ENCODE measurements around the gene NDUFA9.

NDUFA9 gene

DNA sequence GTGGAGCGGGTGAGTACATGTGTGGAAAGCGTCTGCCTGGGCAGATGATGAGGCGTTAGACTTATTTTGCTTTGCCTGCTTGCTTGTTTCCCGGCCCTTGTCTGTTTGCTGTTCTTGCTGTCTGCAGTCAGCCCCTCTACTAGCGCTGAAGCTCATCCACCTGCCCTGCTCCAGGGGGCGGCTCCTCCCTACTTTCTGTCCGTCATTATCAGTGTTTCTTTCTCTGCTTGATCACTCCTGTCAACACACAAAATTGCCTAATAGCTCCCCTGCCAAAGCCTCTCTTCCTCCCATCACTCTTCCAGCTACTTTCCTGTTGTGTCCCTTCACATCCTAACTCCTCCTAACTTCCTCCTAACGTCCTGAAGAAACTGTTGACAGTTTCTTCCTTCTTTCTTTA lies 36.4 kb downstream of the NDUFA9 start:
- no peak overlapping the region for H3K27ac ChIP-seq
- TF ChIP-seq, protein P1, sequence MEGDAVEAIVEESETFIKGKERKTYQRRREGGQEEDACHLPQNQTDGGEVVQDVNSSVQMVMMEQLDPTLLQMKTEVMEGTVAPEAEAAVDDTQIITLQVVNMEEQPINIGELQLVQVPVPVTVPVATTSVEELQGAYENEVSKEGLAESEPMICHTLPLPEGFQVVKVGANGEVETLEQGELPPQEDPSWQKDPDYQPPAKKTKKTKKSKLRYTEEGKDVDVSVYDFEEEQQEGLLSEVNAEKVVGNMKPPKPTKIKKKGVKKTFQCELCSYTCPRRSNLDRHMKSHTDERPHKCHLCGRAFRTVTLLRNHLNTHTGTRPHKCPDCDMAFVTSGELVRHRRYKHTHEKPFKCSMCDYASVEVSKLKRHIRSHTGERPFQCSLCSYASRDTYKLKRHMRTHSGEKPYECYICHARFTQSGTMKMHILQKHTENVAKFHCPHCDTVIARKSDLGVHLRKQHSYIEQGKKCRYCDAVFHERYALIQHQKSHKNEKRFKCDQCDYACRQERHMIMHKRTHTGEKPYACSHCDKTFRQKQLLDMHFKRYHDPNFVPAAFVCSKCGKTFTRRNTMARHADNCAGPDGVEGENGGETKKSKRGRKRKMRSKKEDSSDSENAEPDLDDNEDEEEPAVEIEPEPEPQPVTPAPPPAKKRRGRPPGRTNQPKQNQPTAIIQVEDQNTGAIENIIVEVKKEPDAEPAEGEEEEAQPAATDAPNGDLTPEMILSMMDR (IDR thresholded peaks at IDR 0.05): no peak

DNA sequence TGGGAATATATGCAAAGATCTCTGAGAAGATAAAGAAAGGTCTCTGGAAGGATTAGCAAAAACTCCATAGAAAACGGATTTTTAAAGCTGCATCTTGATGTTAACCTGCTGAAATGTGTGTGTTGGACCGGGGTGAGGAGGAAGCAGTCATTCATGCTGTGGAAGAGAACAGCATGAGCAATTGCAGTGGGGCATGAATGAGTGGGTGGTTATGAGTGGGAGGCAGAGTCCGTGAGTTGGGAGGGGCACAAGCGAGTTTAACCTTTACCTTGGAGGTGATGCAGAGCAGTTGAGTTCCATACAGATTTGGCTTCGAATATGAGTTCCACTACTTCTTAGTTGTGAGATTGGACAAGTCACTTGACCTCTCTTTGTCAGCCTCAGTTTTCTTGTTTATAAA lies 41.8 kb downstream of the NDUFA9 start:
- TF ChIP-seq ZFX (IDR thresholded peaks at IDR 0.05; ENCODE audit: borderline replicate concordance): no peak
- TF ChIP-seq, protein P1 (IDR thresholded peaks at IDR 0.05): no peak

More for the DNA sequence above, 41.8 kb downstream of the NDUFA9 start:
- H3K27ac ChIP-seq: no peak overlapping the region

Data from 22Rv1 (cell line).